Naive thymus-derived CD8-positive, alpha-beta T cell (primary cell): ENCODE results near the gene SLC17A9. TPM values are rescaled to one million over a fixed set of nuclear protein-coding genes. Genes with fewer than 3 reads are reported as not detected.

Experiments used
- ATAC-seq, 2 donors: fragments of 150-1000 bp; cut with Tn5 transposase in 1 of 2; sonication (Bioruptor Pico), chemical (Tn5 transposase) in 1 of 2; 1 replicate in 1 of 2; 2 replicates in 1 of 2; pipeline ENCODE4 v1.10.0; 2021; ENCODE audit warnings: mild to moderate bottlenecking in 2 of 2, moderate library complexity in 2 of 2
- POLR2A ChIA-PET: fragments of 350-600 bp; sonication (Branson Sonifier 250); formaldehyde crosslinking; loops from one replicate; lab custom pipeline; 2021; ENCODE audit warnings: antibody characterized with exemption; lab: Charles Lee
- DNase-seq, 10 donors: peaks; one replicate each; pipeline versions ENCODE4 v3.0.0 to v3.0.0-alpha.2; 2020 to 2022
- H3K27ac Mint-ChIP-seq, 10 donors: one replicate each; pipeline ENCODE4 v1.8.0; 2020 to 2022; ENCODE audit warnings: mild to moderate bottlenecking in 10 of 10, mixed read lengths in 10 of 10, moderate library complexity in 4 of 10, inconsistent platforms in 1 of 10
- H3K27me3 Mint-ChIP-seq, 5 donors: one replicate each; pipeline ENCODE4 v1.8.0; 2021 to 2022; ENCODE audit warnings: mixed read lengths in 5 of 5
- H3K36me3 Mint-ChIP-seq, 3 donors: one replicate each; pipeline ENCODE4 v1.8.0; 2020 to 2022; ENCODE audit warnings: mixed read lengths in 3 of 3, mild to moderate bottlenecking in 2 of 3, inconsistent platforms in 1 of 3
- H3K4me1 Mint-ChIP-seq, 4 donors: one replicate each; pipeline ENCODE4 v1.8.0; 2021 to 2022; ENCODE audit warnings: mixed read lengths in 4 of 4
- H3K4me3 Mint-ChIP-seq, 10 donors: one replicate each; pipeline ENCODE4 v1.8.0; 2020 to 2022; ENCODE audit warnings: mild to moderate bottlenecking in 10 of 10, mixed read lengths in 10 of 10, moderate library complexity in 6 of 10, inconsistent platforms in 1 of 10
- H3K9me3 Mint-ChIP-seq, 9 donors: one replicate each; pipeline ENCODE4 v1.8.0; 2020 to 2022; ENCODE audit warnings: mixed read lengths in 9 of 9, mild to moderate bottlenecking in 3 of 9, inconsistent platforms in 1 of 9, moderate library complexity in 1 of 9
- polyA plus RNA-seq, 3 donors: library from polyadenylated mRNA; unstranded; fragments of 300-500 nt; fragmentation: Illumina TruSeq; gene quantifications; one replicate each; pipeline ENCODE4 v1.2.3, GENCODE V29; 2021
- total RNA-seq, 8 experiments: library from RNA in 2 of 8; stranded (reverse) in 2 of 8; gene quantifications; one replicate each; pipeline ENCODE4 v1.2.3 and lab custom pipeline; 2021 to 2026

The SLC17A9 gene
- total and polyA plus RNA-seq, 5 experiments from 2014 or later: 1.2 to 11.3 (median 2.0) TPM

- no peak for DNase-seq
- H3K4me3 Mint-ChIP-seq: no peak overlapping the region
- H3K9me3 Mint-ChIP-seq: no peaks in the 10 kb centered on the region
- H3K27me3 Mint-ChIP-seq: peaks cover 12 to 20% (median 14%) of the 10 kb centered on the region in 5 donors
- peaks cover 12 to 16% (median 15%) of the 10 kb centered on the region in 4 donors for H3K4me1 Mint-ChIP-seq
- POLR2A ChIA-PET: no interaction called here
- peak overlapping the region in 1 of 10 donors; percentile 52 for H3K27ac Mint-ChIP-seq
- ATAC-seq: no peak
- peaks cover 0 to 6% (median 0%) of the 10 kb centered on the region in 3 donors for H3K36me3 Mint-ChIP-seq
These were observed 15.3 kb downstream of the SLC17A9 start for GRCh38 chr20:62967628-62968351.

- DNase-seq (no peak), ATAC-seq (no peak)
- H3K36me3 Mint-ChIP-seq: peaks cover 0 to 6% (median 0%) of the 10 kb centered on the region in 3 donors
- H3K4me3 Mint-ChIP-seq: no peak overlapping the region
- peaks cover 14 to 21% (median 17%) of the 10 kb centered on the region in 4 donors for H3K4me1 Mint-ChIP-seq
- peaks cover 13 to 26% (median 15%) of the 10 kb centered on the region in 5 donors for H3K27me3 Mint-ChIP-seq
- POLR2A ChIA-PET: interaction anchor here (1.1 kb wide), 1 partner anchor 41 kb away, joined by 3 read pairs; no protein-coding TSS in a partner anchor
- peak overlapping the region in 1 of 10 donors; percentile 39 for H3K27ac Mint-ChIP-seq
- H3K9me3 Mint-ChIP-seq: no peaks in the 10 kb centered on the region
These were observed 16.1 kb downstream of the SLC17A9 start for GRCh38 chr20:62968378-62969178.

GRCh38 chr20:62969179-62969760, 16.8 kb downstream of the SLC17A9 start:
- ATAC-seq (no peak), DNase-seq (no peak)
- POLR2A ChIA-PET: interaction anchor here (1.1 kb wide), 1 partner anchor 40 kb away, joined by 3 read pairs; no protein-coding TSS in a partner anchor
- H3K9me3 Mint-ChIP-seq: no peaks in the 10 kb centered on the region
- peaks cover 14 to 21% (median 18%) of the 10 kb centered on the region in 4 donors for H3K4me1 Mint-ChIP-seq
- H3K27ac Mint-ChIP-seq: no peak overlapping the region
- no peak overlapping the region for H3K4me3 Mint-ChIP-seq
- peaks cover 15 to 32% (median 20%) of the 10 kb centered on the region in 5 donors for H3K27me3 Mint-ChIP-seq
- peaks cover 0 to 2% (median 0%) of the 10 kb centered on the region in 3 donors for H3K36me3 Mint-ChIP-seq

GRCh38 chr20:62969939-62970306, 17.4 kb downstream of the SLC17A9 start:
- Mint-ChIP-seq H3K9me3 (no peaks in the 10 kb centered on the region), H3K4me1 (peaks cover 14 to 20% (median 19%) of the 10 kb centered on the region in 4 donors), H3K27ac (peak overlapping the region in 1 of 10 donors; percentile 34), H3K27me3 (peaks cover 16 to 39% (median 26%) of the 10 kb centered on the region in 5 donors), H3K36me3 (peaks cover 0 to 2% (median 0%) of the 10 kb centered on the region in 3 donors), H3K4me3 (no peak overlapping the region)
- DNase-seq: no peak
- POLR2A ChIA-PET: interaction anchor here (1.7 kb wide), 1 partner anchor 67 kb away, joined by 6 read pairs; no protein-coding TSS in a partner anchor
- no peak for ATAC-seq

GRCh38 chr20:62970307-62971210, 18.1 kb downstream of the SLC17A9 start:
- no peaks in the 10 kb centered on the region for H3K9me3 Mint-ChIP-seq
- H3K36me3 Mint-ChIP-seq: peaks cover 0 to 2% (median 0%) of the 10 kb centered on the region in 3 donors
- ATAC-seq (no peak), DNase-seq (no peak)
- H3K27me3 Mint-ChIP-seq: peaks cover 16 to 40% (median 27%) of the 10 kb centered on the region in 5 donors
- H3K27ac Mint-ChIP-seq: no peak overlapping the region
- H3K4me1 Mint-ChIP-seq: peaks cover 14 to 19% (median 19%) of the 10 kb centered on the region in 4 donors
- POLR2A ChIA-PET: interaction anchor here (1.7 kb wide), 1 partner anchor 67 kb away, joined by 6 read pairs; no protein-coding TSS in a partner anchor
- no peak overlapping the region for H3K4me3 Mint-ChIP-seq

GRCh38 chr20:62971211-62971949, 18.9 kb downstream of the SLC17A9 start:
- no peak for DNase-seq
- Mint-ChIP-seq H3K27ac (peak overlapping the region in 3 of 10 donors; percentile 36 to 54 (median 50)), H3K27me3 (peaks cover 16 to 47% (median 30%) of the 10 kb centered on the region in 5 donors), H3K4me3 (peak overlapping the region in 8 of 10 donors; percentile 37 to 88 (median 79)), H3K4me1 (peaks cover 13 to 22% (median 20%) of the 10 kb centered on the region in 4 donors), H3K9me3 (no peaks in the 10 kb centered on the region), H3K36me3 (no peaks in the 10 kb centered on the region)
- POLR2A ChIA-PET: interaction anchor here (1.7 kb wide), 1 partner anchor 68 kb away, joined by 6 read pairs; no protein-coding TSS in a partner anchor
- no peak for ATAC-seq

- DNase-seq: peak; percentile 72 to 91 (median 80)
- H3K4me3 Mint-ChIP-seq: peak overlapping the region; percentile 74 to 91 (median 81)
- POLR2A ChIA-PET: interaction anchor here (0.7 to 1.6 kb wide), 4 partner anchors 13 to 205 kb away, joined by 3 to 8 read pairs (median 5); partner anchors contain the start of gene GID8
- peaks cover 16 to 50% (median 32%) of the 10 kb centered on the region in 5 donors for H3K27me3 Mint-ChIP-seq
- H3K9me3 Mint-ChIP-seq: no peaks in the 10 kb centered on the region
- peak overlapping the region in 6 of 10 donors; percentile 42 to 83 (median 60) for H3K27ac Mint-ChIP-seq
- peaks cover 13 to 25% (median 20%) of the 10 kb centered on the region in 4 donors for H3K4me1 Mint-ChIP-seq
- H3K36me3 Mint-ChIP-seq: no peaks in the 10 kb centered on the region
- ATAC-seq: peak; percentile 99
These were observed 19.7 kb downstream of the SLC17A9 start for GRCh38 chr20:62971950-62972844.

GRCh38 chr20:62972845-62973745, 20.6 kb downstream of the SLC17A9 start:
- peak overlapping the region in 1 of 10 donors; percentile 78 for H3K27ac Mint-ChIP-seq
- H3K27me3 Mint-ChIP-seq: peaks cover 16 to 58% (median 33%) of the 10 kb centered on the region in 5 donors
- H3K36me3 Mint-ChIP-seq: no peaks in the 10 kb centered on the region
- H3K9me3 Mint-ChIP-seq: no peaks in the 10 kb centered on the region
- POLR2A ChIA-PET: interaction anchor here (0.7 to 1.6 kb wide), 4 partner anchors 14 to 204 kb away, joined by 3 to 8 read pairs (median 5); partner anchors contain the start of gene GID8
- DNase-seq (no peak), ATAC-seq (no peak)
- peaks cover 17 to 34% (median 28%) of the 10 kb centered on the region in 4 donors for H3K4me1 Mint-ChIP-seq
- peak overlapping the region in 9 of 10 donors; percentile 31 to 91 (median 75) for H3K4me3 Mint-ChIP-seq

- Mint-ChIP-seq H3K27me3 (peaks cover 16 to 78% (median 38%) of the 10 kb centered on the region in 5 donors), H3K4me1 (peaks cover 21 to 54% (median 38%) of the 10 kb centered on the region in 4 donors), H3K9me3 (no peaks in the 10 kb centered on the region), H3K27ac (peak overlapping the region in 3 of 10 donors; percentile 52 to 64 (median 55)), H3K4me3 (no peak overlapping the region), H3K36me3 (no peaks in the 10 kb centered on the region)
- ATAC-seq: no peak
- DNase-seq: no peak
- POLR2A ChIA-PET: interaction anchor here (0.6 to 1.6 kb wide), 2 partner anchors 17 to 55 kb away, joined by 3 to 4 read pairs; no protein-coding TSS in a partner anchor
These were observed 22.8 kb downstream of the SLC17A9 start for GRCh38 chr20:62975251-62975760.
